B cell (primary cell): ENCODE results near the gene CDK18. TPM values are rescaled to one million over a fixed set of nuclear protein-coding genes. Genes with fewer than 3 reads are reported as not detected.

Experiments
- ATAC-seq: fragments of 200-7000 bp; cut with Tn5 transposase; one replicate; pipeline ENCODE4 v1.10.0; 2021; ENCODE audit warnings: low read depth, mild to moderate bottlenecking, moderate number of reproducible peaks, moderate library complexity
- CTCF ChIA-PET: fragments of 350-600 bp; sonication (Branson Sonifier 250); formaldehyde crosslinking; loops from one replicate; lab custom pipeline; 2021; ENCODE audit warnings: antibody characterized with exemption, inconsistent platforms; lab: Charles Lee
- POLR2A ChIA-PET: fragments of 350-600 bp; sonication (Branson Sonifier 250); formaldehyde crosslinking; loops from one replicate; lab custom pipeline; 2021; ENCODE audit warnings: antibody characterized with exemption; lab: Charles Lee
- DNase-seq: peaks from one replicate; pipeline ENCODE4 v3.0.0; 2013
- H2AFZ ChIP-seq: 2 replicates; pipeline ENCODE4 v1.6.1; 2012; ENCODE audit warnings: mild to moderate bottlenecking, low read depth, low read length; ENCODE audit not compliant: insufficient read depth, poor library complexity, severe bottlenecking
- H3K27ac ChIP-seq, 2 donors: 1 replicate in 1 of 2; 2 replicates in 1 of 2; pipeline ENCODE4 v1.5.1; 2012 to 2013; ENCODE audit warnings: low read length in 2 of 2, mild to moderate bottlenecking in 2 of 2, moderate library complexity in 1 of 2
- H3K27me3 ChIP-seq, 4 experiments: fragments of 200-600 bp in 1 of 4; sonication (generic) in 1 of 4; replicated peaks in 1 of 4; 1 replicate in 2 of 4; 2 replicates in 2 of 4; pipeline versions ENCODE4 v1.6.1 to v1.7.0; 2013 to 2016; ENCODE audit warnings: low read length in 3 of 4, mild to moderate bottlenecking in 2 of 4, mixed read lengths in 1 of 4, moderate library complexity in 1 of 4; ENCODE audit not compliant: insufficient read depth in 4 of 4, control insufficient read depth in 3 of 4; ENCODE audit errors: control extremely low read depth in 1 of 4
- H3K36me3 ChIP-seq, 2 experiments: replicated peaks in 1 of 2; 1 replicate in 1 of 2; 2 replicates in 1 of 2; pipeline versions ENCODE4 v1.6.1 to v1.7.1; 2013; ENCODE audit warnings: low read length in 1 of 2; ENCODE audit not compliant: insufficient read depth in 2 of 2, control insufficient read depth in 1 of 2; ENCODE audit errors: control extremely low read depth in 1 of 2, extremely low read depth in 1 of 2
- H3K4me1 ChIP-seq, 2 donors: fragments of 200-600 bp in 1 of 2; sonication (generic) in 1 of 2; 1 replicate in 1 of 2; 2 replicates in 1 of 2; pipeline versions ENCODE4 v1.5.1 to v1.6.1; 2013 to 2017; ENCODE audit warnings: low read length in 2 of 2; ENCODE audit not compliant: control insufficient read depth in 2 of 2, insufficient read depth in 2 of 2
- H3K4me2 ChIP-seq: replicated peaks from 2 replicates; pipeline ENCODE3; 2012; ENCODE audit warnings: mild to moderate bottlenecking, low read depth, low read length; ENCODE audit not compliant: poor library complexity, severe bottlenecking
- H3K4me3 ChIP-seq, 5 experiments: fragments of 200-600 bp in 1 of 5; sonication (generic) in 1 of 5; 1 replicate in 3 of 5; 2 replicates in 2 of 5; pipeline versions ENCODE4 v1.5.1 to v1.7.0; 2011 to 2016; ENCODE audit warnings: low read length in 4 of 5, mild to moderate bottlenecking in 4 of 5, low read depth in 2 of 5, control low read depth in 1 of 5, moderate library complexity in 1 of 5; ENCODE audit not compliant: insufficient read depth in 1 of 5; ENCODE audit errors: control extremely low read depth in 1 of 5, extremely low read depth in 1 of 5
- H3K79me2 ChIP-seq: fragments of 200-600 bp; sonication (generic); one replicate; pipeline ENCODE4 v1.6.0; 2016; ENCODE audit warnings: low read length; ENCODE audit not compliant: control insufficient read depth, insufficient read depth
- H3K9ac ChIP-seq: fragments of 200-600 bp; sonication (generic); 2 replicates; pipeline ENCODE4 v1.6.1; 2017; ENCODE audit warnings: mild to moderate bottlenecking, low read length, moderate library complexity
- H3K9me3 ChIP-seq, 3 donors: one replicate each; pipeline versions ENCODE4 v1.6.1 to v1.7.1; 2013; ENCODE audit warnings: low read length in 2 of 3; ENCODE audit not compliant: control insufficient read depth in 2 of 3, insufficient read depth in 1 of 3; ENCODE audit errors: control extremely low read depth in 1 of 3
- H4K20me1 ChIP-seq: 2 replicates; pipeline ENCODE4 v1.6.0; 2012; ENCODE audit warnings: mild to moderate bottlenecking, low read length; ENCODE audit not compliant: insufficient read depth, control insufficient read depth, poor library complexity, severe bottlenecking
- H3K27ac Mint-ChIP-seq: one replicate; pipeline ENCODE4 v1.8.0; 2021; ENCODE audit warnings: mixed read lengths
- H3K27me3 Mint-ChIP-seq: one replicate; pipeline ENCODE4 v1.8.0; 2021; ENCODE audit warnings: mixed read lengths
- H3K4me1 Mint-ChIP-seq: one replicate; pipeline ENCODE4 v1.8.0; 2021; ENCODE audit warnings: mixed read lengths
- H3K4me3 Mint-ChIP-seq: one replicate; pipeline ENCODE4 v1.8.0; 2021; ENCODE audit warnings: mixed read lengths
- H3K9me3 Mint-ChIP-seq: one replicate; pipeline ENCODE4 v1.8.0; 2022; ENCODE audit warnings: mixed read lengths; ENCODE audit not compliant: insufficient read depth
- CTCF ChIP-seq: fragments of 200-600 bp; IDR thresholded peaks from one replicate; pipeline ENCODE4 v1.8.0; 2022; ENCODE audit warnings: antibody characterized with exemption, mild to moderate bottlenecking
- EZH2 ChIP-seq: IDR thresholded peaks from 2 replicates; pipeline ENCODE4 v1.6.1; 2012; ENCODE audit warnings: borderline replicate concordance, low read depth, mild to moderate bottlenecking, moderate library complexity, low read length; ENCODE audit not compliant: insufficient read depth, poor library complexity, severe bottlenecking
- WGBS: methylation state at CpG from one replicate; pipeline ENCODE4 v1.1.5; 2013; ENCODE audit warnings: missing lambda C conversion rate; ENCODE audit not compliant: insufficient coverage; 5-methylcytosine and 5-hydroxymethylcytosine counted together
- intact Hi-C: fragments of 100-400 bp; cut with micrococcal nuclease; formaldehyde crosslinking; loops from one replicate; pipeline ENCODE4 v1.10.0; 2022
- polyA plus RNA-seq: library from polyadenylated mRNA; depleted of rRNA; stranded (reverse); fragments of >200 nt; gene quantifications from 2 replicates; pipeline ENCODE4 v1.2.3, GENCODE V29; 2012
- total RNA-seq, 2 donors: library from RNA; stranded (reverse); fragments of 120-200 nt in 1 of 2; gene quantifications; 1 replicate in 1 of 2; 2 replicates in 1 of 2; pipeline versions ENCODE4 v1.2.3 to v1.2.4, GENCODE V29; 2013 to 2022

The CDK18 gene
- total and polyA plus RNA-seq, 2 donors (not counting 1 experiment from before 2014, with no cell fraction given), result 3.8 to 4.7 TPM

- Histone ChIP-seq H3K9me3 (no peaks in the 10 kb centered on the region), H3K79me2 (no peaks in the 10 kb centered on the region), H3K4me1 (peaks cover 6 to 10% of the 10 kb centered on the region in 2 donors), H3K36me3 (no peaks in the 10 kb centered on the region), H3K4me3 (no peak overlapping the region), H3K9ac (no peak overlapping the region), H4K20me1 (no peaks in the 10 kb centered on the region), H3K27ac (no peak overlapping the region), H3K4me2 (peak overlapping the region; percentile 81), H2AFZ (no peak overlapping the region), H3K27me3 (peaks cover 0 to 52% (median 24%) of the 10 kb centered on the region in 4 experiments)
- H3K27ac Mint-ChIP-seq, result no peak overlapping the region
- ChIA-PET CTCF (interaction anchor here (0.9 to 2.2 kb wide), 3 partner anchors 63 to 88 kb away, joined by 3 to 6 read pairs (median 4); partner anchors contain the start of gene ELK4), POLR2A (no interaction called here)
- intact Hi-C loops, result no loop called here
- H3K9me3 Mint-ChIP-seq, result no peaks in the 10 kb centered on the region
- no peak for DNase-seq
- H3K4me1 Mint-ChIP-seq, result peaks cover 5% of the 10 kb centered on the region
- no peak for ATAC-seq
- 46% methylated on average over 11 of the region's 22 CpGs for WGBS
- H3K27me3 Mint-ChIP-seq, result peaks cover 57% of the 10 kb centered on the region
- H3K4me3 Mint-ChIP-seq, result peak overlapping the region; percentile 52
- no peak for TF ChIP-seq CTCF
- no peak for TF ChIP-seq EZH2
Observed at GRCh38 chr1:205569411-205570172, 65.1 kb downstream of the CDK18 start.

GRCh38 chr1:205570173-205570501 lies 65.7 kb downstream of the CDK18 start:
- Mint-ChIP-seq H3K4me3 (peak overlapping the region; percentile 26), H3K27ac (no peak overlapping the region), H3K9me3 (no peaks in the 10 kb centered on the region), H3K4me1 (peaks cover 5% of the 10 kb centered on the region), H3K27me3 (peaks cover 56% of the 10 kb centered on the region)
- Histone ChIP-seq H3K27me3 (peaks cover 0 to 52% (median 24%) of the 10 kb centered on the region in 4 experiments), H4K20me1 (no peaks in the 10 kb centered on the region), H2AFZ (no peak overlapping the region), H3K36me3 (no peaks in the 10 kb centered on the region), H3K4me1 (peaks cover 6 to 10% of the 10 kb centered on the region in 2 donors), H3K9ac (no peak overlapping the region), H3K4me2 (no peak overlapping the region), H3K79me2 (no peaks in the 10 kb centered on the region), H3K27ac (no peak overlapping the region), H3K4me3 (no peak overlapping the region), H3K9me3 (no peaks in the 10 kb centered on the region)
- ChIA-PET POLR2A (no interaction called here), CTCF (interaction anchor here (1.5 to 2.2 kb wide), 2 partner anchors 62 to 82 kb away, joined by 3 to 6 read pairs; partner anchors contain the start of gene ELK4)
- no peak for TF ChIP-seq EZH2
- TF ChIP-seq CTCF, result no peak
- ATAC-seq (no peak), DNase-seq (no peak)
- WGBS, result 80% methylated on average over 6 of the region's 7 CpGs
- intact Hi-C loops, result no loop called here
